ENCODE measurements around the gene OR52D1. TPM values are rescaled to one million over a fixed set of nuclear protein-coding genes. Genes with fewer than 3 reads are reported as not detected.

OR52D1 gene
- total and polyA plus RNA-seq, 4 donors, result not detected

- Histone ChIP-seq H3K9me3 (ENCODE audit: control insufficient read depth in 4 of 4, low read length in 3 of 4) (no peaks in the 10 kb centered on the region), H3K27me3 (ENCODE audit: control insufficient read depth in 4 of 4, insufficient read depth in 4 of 4, low read length in 3 of 4) (no peaks in the 10 kb centered on the region), H3K4me3 (ENCODE audit: low read depth in 1 of 3, low read length in 3 of 3) (no peak overlapping the region), H3K9ac (ENCODE audit: low read depth in 1 of 2, low read length in 2 of 2) (no peak overlapping the region), H3K4me1 (ENCODE audit: control insufficient read depth in 4 of 4, insufficient read depth in 4 of 4, low read length in 3 of 4) (no peaks in the 10 kb centered on the region), H3K27ac (ENCODE audit: low read depth in 1 of 2, low read length in 2 of 2) (no peak overlapping the region), H3K36me3 (ENCODE audit: control insufficient read depth in 4 of 4, insufficient read depth in 3 of 4, low read depth in 1 of 4, low read length in 3 of 4) (no peaks in the 10 kb centered on the region)
- 78% methylated on average over 2 of the region's 2 CpGs for WGBS
- DNase-seq (ENCODE audit: low spot score), result no peak
- TF ChIP-seq TAF1 (conservative IDR thresholded peaks at IDR 0.05) (no peak), ZBTB33 (IDR thresholded peaks at IDR 0.05) (no peak), MAX (IDR thresholded peaks at IDR 0.05) (no peak), SP1 (IDR thresholded peaks at IDR 0.05) (no peak), FOXA1 (IDR thresholded peaks at IDR 0.05) (no peak), NR2F2 (IDR thresholded peaks at IDR 0.05) (no peak), YY1 (IDR thresholded peaks at IDR 0.05) (no peak), HNF4A (conservative IDR thresholded peaks at IDR 0.05) (no peak), JUND (IDR thresholded peaks at IDR 0.05) (no peak)
Measured at GRCh38 chr11:5531053-5531831, 42.8 kb downstream of the OR52D1 start.

DNA sequence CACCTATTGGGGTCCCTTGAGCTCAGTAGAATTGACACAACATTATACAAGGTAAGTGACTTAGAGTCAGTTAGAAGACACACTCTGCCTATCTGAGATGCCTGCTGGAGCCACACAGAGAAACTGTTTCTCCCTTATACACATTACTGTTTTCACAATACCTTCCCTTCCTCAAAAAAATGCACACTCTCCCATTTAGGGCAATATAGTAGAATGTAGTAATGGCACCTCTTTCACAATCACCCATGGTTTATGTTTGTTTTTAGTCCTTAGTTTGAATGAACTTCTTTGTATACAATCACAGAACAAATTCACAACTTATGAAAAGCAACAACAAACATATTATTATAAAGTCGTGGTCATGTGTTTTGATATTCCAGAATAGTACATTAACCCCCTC is 45.6 kb downstream of the OR52D1 start:
- Histone ChIP-seq H3K27me3 (ENCODE audit: control insufficient read depth in 4 of 4, insufficient read depth in 4 of 4, low read length in 3 of 4) (no peaks in the 10 kb centered on the region), H3K36me3 (ENCODE audit: control insufficient read depth in 4 of 4, insufficient read depth in 3 of 4, low read depth in 1 of 4, low read length in 3 of 4) (no peaks in the 10 kb centered on the region), H3K4me3 (ENCODE audit: low read depth in 1 of 3, low read length in 3 of 3) (no peak overlapping the region), H3K9me3 (ENCODE audit: control insufficient read depth in 4 of 4, low read length in 3 of 4) (no peaks in the 10 kb centered on the region), H3K4me1 (ENCODE audit: control insufficient read depth in 4 of 4, insufficient read depth in 4 of 4, low read length in 3 of 4) (no peaks in the 10 kb centered on the region), H3K9ac (ENCODE audit: low read depth in 1 of 2, low read length in 2 of 2) (no peak overlapping the region), H3K27ac (ENCODE audit: low read depth in 1 of 2, low read length in 2 of 2) (no peak overlapping the region)
- 69% methylated on average over 1 of the region's 1 CpG for WGBS
- TF ChIP-seq JUND (IDR thresholded peaks at IDR 0.05) (no peak), NR2F2 (IDR thresholded peaks at IDR 0.05) (no peak)
- no peak for DNase-seq (ENCODE audit: low spot score)

DNA sequence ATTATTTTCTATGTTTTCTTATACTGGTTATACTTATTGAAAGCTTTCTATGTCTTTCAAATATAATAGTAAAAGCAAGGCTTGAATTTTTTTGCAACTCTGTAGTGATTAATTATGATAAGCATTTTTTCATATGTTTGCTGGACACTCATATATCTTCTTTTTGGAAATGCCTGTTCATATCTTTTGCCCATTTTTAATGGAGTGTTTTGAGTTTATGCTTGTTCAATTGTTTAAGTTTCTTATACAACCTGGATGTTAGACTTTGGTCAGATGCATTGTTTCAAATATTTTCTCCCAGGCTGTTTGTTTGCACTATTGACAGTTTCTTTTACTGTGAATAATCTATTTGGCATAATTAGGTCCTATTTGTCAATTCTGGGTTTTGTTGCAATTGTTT is 48.0 kb downstream of the OR52D1 start:
- DNase-seq (ENCODE audit: low spot score), result no peak
- H3K9me3 ChIP-seq (ENCODE audit: control insufficient read depth in 4 of 4, low read length in 3 of 4), result no peaks in the 10 kb centered on the region
- TF ChIP-seq TAF1 (conservative IDR thresholded peaks at IDR 0.05) (no peak), RXRA (IDR thresholded peaks at IDR 0.05) (no peak), FOXA1 (IDR thresholded peaks at IDR 0.05) (no peak), HNF4G (IDR thresholded peaks at IDR 0.05) (no peak), MAX (IDR thresholded peaks at IDR 0.05) (no peak), FOXA2 (IDR thresholded peaks at IDR 0.05) (no peak), YY1 (IDR thresholded peaks at IDR 0.05) (no peak), JUND (IDR thresholded peaks at IDR 0.05) (no peak), CTCF (IDR thresholded peaks at IDR 0.05; ENCODE audit: low read depth, low read length, missing input control) (no peak), HNF4A (conservative IDR thresholded peaks at IDR 0.05) (no peak), NR2F2 (IDR thresholded peaks at IDR 0.05) (no peak), RAD21 (IDR thresholded peaks at IDR 0.05) (no peak), EGR1 (IDR thresholded peaks at IDR 0.05; ENCODE audit: low read depth in 2 of 2) (no peak)
- TF ChIP-seq, protein P1, sequence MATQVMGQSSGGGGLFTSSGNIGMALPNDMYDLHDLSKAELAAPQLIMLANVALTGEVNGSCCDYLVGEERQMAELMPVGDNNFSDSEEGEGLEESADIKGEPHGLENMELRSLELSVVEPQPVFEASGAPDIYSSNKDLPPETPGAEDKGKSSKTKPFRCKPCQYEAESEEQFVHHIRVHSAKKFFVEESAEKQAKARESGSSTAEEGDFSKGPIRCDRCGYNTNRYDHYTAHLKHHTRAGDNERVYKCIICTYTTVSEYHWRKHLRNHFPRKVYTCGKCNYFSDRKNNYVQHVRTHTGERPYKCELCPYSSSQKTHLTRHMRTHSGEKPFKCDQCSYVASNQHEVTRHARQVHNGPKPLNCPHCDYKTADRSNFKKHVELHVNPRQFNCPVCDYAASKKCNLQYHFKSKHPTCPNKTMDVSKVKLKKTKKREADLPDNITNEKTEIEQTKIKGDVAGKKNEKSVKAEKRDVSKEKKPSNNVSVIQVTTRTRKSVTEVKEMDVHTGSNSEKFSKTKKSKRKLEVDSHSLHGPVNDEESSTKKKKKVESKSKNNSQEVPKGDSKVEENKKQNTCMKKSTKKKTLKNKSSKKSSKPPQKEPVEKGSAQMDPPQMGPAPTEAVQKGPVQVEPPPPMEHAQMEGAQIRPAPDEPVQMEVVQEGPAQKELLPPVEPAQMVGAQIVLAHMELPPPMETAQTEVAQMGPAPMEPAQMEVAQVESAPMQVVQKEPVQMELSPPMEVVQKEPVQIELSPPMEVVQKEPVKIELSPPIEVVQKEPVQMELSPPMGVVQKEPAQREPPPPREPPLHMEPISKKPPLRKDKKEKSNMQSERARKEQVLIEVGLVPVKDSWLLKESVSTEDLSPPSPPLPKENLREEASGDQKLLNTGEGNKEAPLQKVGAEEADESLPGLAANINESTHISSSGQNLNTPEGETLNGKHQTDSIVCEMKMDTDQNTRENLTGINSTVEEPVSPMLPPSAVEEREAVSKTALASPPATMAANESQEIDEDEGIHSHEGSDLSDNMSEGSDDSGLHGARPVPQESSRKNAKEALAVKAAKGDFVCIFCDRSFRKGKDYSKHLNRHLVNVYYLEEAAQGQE (IDR thresholded peaks at IDR 0.05), result no peak
- H3K36me3 ChIP-seq (ENCODE audit: control insufficient read depth in 4 of 4, insufficient read depth in 3 of 4, low read depth in 1 of 4, low read length in 3 of 4), result no peaks in the 10 kb centered on the region
- no peak overlapping the region for H3K4me3 ChIP-seq (ENCODE audit: low read depth in 1 of 3, low read length in 3 of 3)
- H3K9ac ChIP-seq (ENCODE audit: low read depth in 1 of 2, low read length in 2 of 2), result no peak overlapping the region
- H3K4me1 ChIP-seq (ENCODE audit: control insufficient read depth in 4 of 4, insufficient read depth in 4 of 4, low read length in 3 of 4), result no peaks in the 10 kb centered on the region
- no peaks in the 10 kb centered on the region for H3K27me3 ChIP-seq (ENCODE audit: control insufficient read depth in 4 of 4, insufficient read depth in 4 of 4, low read length in 3 of 4)
- H3K27ac ChIP-seq (ENCODE audit: low read depth in 1 of 2, low read length in 2 of 2), result no peak overlapping the region

Data from liver (tissue), 9 donors.